Vagina (tissue), 2 donors: ENCODE results near the gene ZSCAN20.

Experiments used
- POLR2A ChIP-seq, 2 donors: fragments of 450-650 bp; IDR thresholded peaks; one replicate each; pipeline ENCODE4 v1.6.1; 2017; ENCODE audit warnings: antibody characterized with exemption in 2 of 2, mild to moderate bottlenecking in 2 of 2, moderate library complexity in 2 of 2
- TF ChIP-seq, protein P1 (sequence below), 3 experiments: fragments of 450-650 bp in 2 of 3; fragments of 200-600 bp in 1 of 3; sonication (generic) in 1 of 3; IDR thresholded peaks; one replicate each; pipeline ENCODE4 v1.5.1; 2017 to 2019; ENCODE audit warnings: antibody characterized with exemption in 3 of 3, mild to moderate bottlenecking in 2 of 3, moderate library complexity in 2 of 3

GRCh38 chr1:33469691-33470090 is 2.8 kb upstream of the ZSCAN20 start:
- TF ChIP-seq, protein P1, sequence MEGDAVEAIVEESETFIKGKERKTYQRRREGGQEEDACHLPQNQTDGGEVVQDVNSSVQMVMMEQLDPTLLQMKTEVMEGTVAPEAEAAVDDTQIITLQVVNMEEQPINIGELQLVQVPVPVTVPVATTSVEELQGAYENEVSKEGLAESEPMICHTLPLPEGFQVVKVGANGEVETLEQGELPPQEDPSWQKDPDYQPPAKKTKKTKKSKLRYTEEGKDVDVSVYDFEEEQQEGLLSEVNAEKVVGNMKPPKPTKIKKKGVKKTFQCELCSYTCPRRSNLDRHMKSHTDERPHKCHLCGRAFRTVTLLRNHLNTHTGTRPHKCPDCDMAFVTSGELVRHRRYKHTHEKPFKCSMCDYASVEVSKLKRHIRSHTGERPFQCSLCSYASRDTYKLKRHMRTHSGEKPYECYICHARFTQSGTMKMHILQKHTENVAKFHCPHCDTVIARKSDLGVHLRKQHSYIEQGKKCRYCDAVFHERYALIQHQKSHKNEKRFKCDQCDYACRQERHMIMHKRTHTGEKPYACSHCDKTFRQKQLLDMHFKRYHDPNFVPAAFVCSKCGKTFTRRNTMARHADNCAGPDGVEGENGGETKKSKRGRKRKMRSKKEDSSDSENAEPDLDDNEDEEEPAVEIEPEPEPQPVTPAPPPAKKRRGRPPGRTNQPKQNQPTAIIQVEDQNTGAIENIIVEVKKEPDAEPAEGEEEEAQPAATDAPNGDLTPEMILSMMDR (IDR thresholded peaks at IDR 0.05) = no peak
- TF ChIP-seq POLR2A (IDR thresholded peaks at IDR 0.05) = no peak
